ENCODE measurements around the gene EXOC4.

EXOC4 gene

GRCh38 chr7:133542209-133542780 lies 289.4 kb downstream of the EXOC4 start:
- Histone ChIP-seq H3K27me3 (replicated peaks in 2 of 5; ENCODE audit: control insufficient read depth in 4 of 5, insufficient read depth in 5 of 5, low read length in 4 of 5) (no peaks in the 10 kb centered on the region), H3K36me3 (ENCODE audit: control insufficient read depth in 4 of 4, insufficient read depth in 4 of 4, low read length in 3 of 4) (no peaks in the 10 kb centered on the region), H3K4me1 (ENCODE audit: control extremely low read depth in 1 of 4, control insufficient read depth in 4 of 4, insufficient read depth in 4 of 4, low read length in 3 of 4) (peaks cover 0 to 19% (median 6%) of the 10 kb centered on the region in 4 experiments), H3K27ac (ENCODE audit: insufficient read depth in 1 of 2, low read depth in 1 of 2, low read length in 2 of 2, poor library complexity in 1 of 2, severe bottlenecking in 2 of 2) (no peak overlapping the region), H3K9me3 (ENCODE audit: control extremely low read depth in 1 of 5, control insufficient read depth in 4 of 5, insufficient read depth in 2 of 5, low read depth in 1 of 5, low read length in 4 of 5) (peaks cover 0 to 1% (median 0%) of the 10 kb centered on the region in 5 experiments), H3K4me3 (ENCODE audit: control insufficient read depth in 1 of 7, extremely low read depth in 1 of 7, insufficient read depth in 4 of 7, low read depth in 2 of 7, low read length in 6 of 7) (no peak overlapping the region)
- POLR2A ChIA-PET, result no interaction called here
- no peak for DNase-seq
- CTCF ChIA-PET, result no interaction called here

GRCh38 chr7:133543657-133544056 lies 290.8 kb downstream of the EXOC4 start:
- H3K9me3 ChIP-seq (ENCODE audit: control extremely low read depth in 1 of 5, control insufficient read depth in 4 of 5, insufficient read depth in 2 of 5, low read depth in 1 of 5, low read length in 4 of 5), result no peaks in the 10 kb centered on the region
- H3K4me1 ChIP-seq (ENCODE audit: control extremely low read depth in 1 of 4, control insufficient read depth in 4 of 4, insufficient read depth in 4 of 4, low read length in 3 of 4), result peaks cover 0 to 19% (median 6%) of the 10 kb centered on the region in 4 experiments
- no peaks in the 10 kb centered on the region for H3K27me3 ChIP-seq (replicated peaks in 2 of 5; ENCODE audit: control insufficient read depth in 4 of 5, insufficient read depth in 5 of 5, low read length in 4 of 5)
- POLR2A ChIA-PET, result no interaction called here
- DNase-seq, result no peak
- no peaks in the 10 kb centered on the region for H3K36me3 ChIP-seq (ENCODE audit: control insufficient read depth in 4 of 4, insufficient read depth in 4 of 4, low read length in 3 of 4)
- CTCF ChIA-PET, result interaction anchor here (1.0 kb wide), 1 partner anchor 10 kb away, joined by 3 read pairs; no protein-coding TSS in a partner anchor
- H3K27ac ChIP-seq (ENCODE audit: insufficient read depth in 1 of 2, low read depth in 1 of 2, low read length in 2 of 2, poor library complexity in 1 of 2, severe bottlenecking in 2 of 2), result no peak overlapping the region
- 83% methylated on average over 3 of the region's 3 CpGs for WGBS (ENCODE audit: insufficient coverage)
- no peak overlapping the region for H3K4me3 ChIP-seq (ENCODE audit: control insufficient read depth in 1 of 7, extremely low read depth in 1 of 7, insufficient read depth in 4 of 7, low read depth in 2 of 7, low read length in 6 of 7)

- Histone ChIP-seq H3K4me1 (ENCODE audit: control extremely low read depth in 1 of 4, control insufficient read depth in 4 of 4, insufficient read depth in 4 of 4, low read length in 3 of 4) (peaks cover 0 to 7% (median 1%) of the 10 kb centered on the region in 4 experiments), H3K4me3 (ENCODE audit: control insufficient read depth in 1 of 7, extremely low read depth in 1 of 7, insufficient read depth in 4 of 7, low read depth in 2 of 7, low read length in 6 of 7) (no peak overlapping the region), H3K27me3 (replicated peaks in 2 of 5; ENCODE audit: control insufficient read depth in 4 of 5, insufficient read depth in 5 of 5, low read length in 4 of 5) (no peaks in the 10 kb centered on the region), H3K36me3 (ENCODE audit: control insufficient read depth in 4 of 4, insufficient read depth in 4 of 4, low read length in 3 of 4) (no peaks in the 10 kb centered on the region), H3K9me3 (ENCODE audit: control extremely low read depth in 1 of 5, control insufficient read depth in 4 of 5, insufficient read depth in 2 of 5, low read depth in 1 of 5, low read length in 4 of 5) (no peaks in the 10 kb centered on the region), H3K27ac (ENCODE audit: insufficient read depth in 1 of 2, low read depth in 1 of 2, low read length in 2 of 2, poor library complexity in 1 of 2, severe bottlenecking in 2 of 2) (no peak overlapping the region)
- WGBS (ENCODE audit: insufficient coverage), result no CpG with 5 or more reads among the region's 1 CpG
- POLR2A ChIA-PET, result no interaction called here
- CTCF ChIA-PET, result no interaction called here
- no peak for DNase-seq
Measured at GRCh38 chr7:133545618-133546017, 292.7 kb downstream of the EXOC4 start.

- Histone ChIP-seq H3K4me3 (ENCODE audit: control insufficient read depth in 1 of 7, extremely low read depth in 1 of 7, insufficient read depth in 4 of 7, low read depth in 2 of 7, low read length in 6 of 7) (no peak overlapping the region), H3K36me3 (ENCODE audit: control insufficient read depth in 4 of 4, insufficient read depth in 4 of 4, low read length in 3 of 4) (no peaks in the 10 kb centered on the region), H3K9me3 (ENCODE audit: control extremely low read depth in 1 of 5, control insufficient read depth in 4 of 5, insufficient read depth in 2 of 5, low read depth in 1 of 5, low read length in 4 of 5) (no peaks in the 10 kb centered on the region), H3K4me1 (ENCODE audit: control extremely low read depth in 1 of 4, control insufficient read depth in 4 of 4, insufficient read depth in 4 of 4, low read length in 3 of 4) (peaks cover 0 to 7% (median 1%) of the 10 kb centered on the region in 4 experiments), H3K27ac (ENCODE audit: insufficient read depth in 1 of 2, low read depth in 1 of 2, low read length in 2 of 2, poor library complexity in 1 of 2, severe bottlenecking in 2 of 2) (no peak overlapping the region), H3K27me3 (replicated peaks in 2 of 5; ENCODE audit: control insufficient read depth in 4 of 5, insufficient read depth in 5 of 5, low read length in 4 of 5) (no peaks in the 10 kb centered on the region)
- no peak for DNase-seq
- 96% methylated on average over 3 of the region's 4 CpGs for WGBS (ENCODE audit: insufficient coverage)
- ChIA-PET POLR2A (no interaction called here), CTCF (no interaction called here)
Measured at GRCh38 chr7:133547981-133548380, 295.1 kb downstream of the EXOC4 start.

- peaks cover 0 to 3% (median 0%) of the 10 kb centered on the region in 4 experiments for H3K4me1 ChIP-seq (ENCODE audit: control extremely low read depth in 1 of 4, control insufficient read depth in 4 of 4, insufficient read depth in 4 of 4, low read length in 3 of 4)
- no peak overlapping the region for H3K27ac ChIP-seq (ENCODE audit: insufficient read depth in 1 of 2, low read depth in 1 of 2, low read length in 2 of 2, poor library complexity in 1 of 2, severe bottlenecking in 2 of 2)
- no peak for DNase-seq
- no peaks in the 10 kb centered on the region for H3K9me3 ChIP-seq (ENCODE audit: control extremely low read depth in 1 of 5, control insufficient read depth in 4 of 5, insufficient read depth in 2 of 5, low read depth in 1 of 5, low read length in 4 of 5)
- no CpG with 5 or more reads among the region's 1 CpG for WGBS (ENCODE audit: insufficient coverage)
- H3K36me3 ChIP-seq (ENCODE audit: control insufficient read depth in 4 of 4, insufficient read depth in 4 of 4, low read length in 3 of 4), result no peaks in the 10 kb centered on the region
- POLR2A ChIA-PET, result no interaction called here
- CTCF ChIA-PET, result no interaction called here
- H3K27me3 ChIP-seq (replicated peaks in 2 of 5; ENCODE audit: control insufficient read depth in 4 of 5, insufficient read depth in 5 of 5, low read length in 4 of 5), result no peaks in the 10 kb centered on the region
- H3K4me3 ChIP-seq (ENCODE audit: control insufficient read depth in 1 of 7, extremely low read depth in 1 of 7, insufficient read depth in 4 of 7, low read depth in 2 of 7, low read length in 6 of 7), result no peak overlapping the region
Measured at GRCh38 chr7:133549633-133550032, 296.8 kb downstream of the EXOC4 start.

- CTCF ChIA-PET, result no interaction called here
Measured at GRCh38 chr7:133550145-133550544, 297.3 kb downstream of the EXOC4 start.

GRCh38 chr7:133550811-133551210 lies 297.9 kb downstream of the EXOC4 start:
- no peak for DNase-seq
- Histone ChIP-seq H3K27ac (ENCODE audit: insufficient read depth in 1 of 2, low read depth in 1 of 2, low read length in 2 of 2, poor library complexity in 1 of 2, severe bottlenecking in 2 of 2) (no peak overlapping the region), H3K9me3 (ENCODE audit: control extremely low read depth in 1 of 5, control insufficient read depth in 4 of 5, insufficient read depth in 2 of 5, low read depth in 1 of 5, low read length in 4 of 5) (no peaks in the 10 kb centered on the region), H3K36me3 (ENCODE audit: control insufficient read depth in 4 of 4, insufficient read depth in 4 of 4, low read length in 3 of 4) (no peaks in the 10 kb centered on the region), H3K27me3 (replicated peaks in 2 of 5; ENCODE audit: control insufficient read depth in 4 of 5, insufficient read depth in 5 of 5, low read length in 4 of 5) (no peaks in the 10 kb centered on the region), H3K4me3 (ENCODE audit: control insufficient read depth in 1 of 7, extremely low read depth in 1 of 7, insufficient read depth in 4 of 7, low read depth in 2 of 7, low read length in 6 of 7) (no peak overlapping the region), H3K4me1 (ENCODE audit: control extremely low read depth in 1 of 4, control insufficient read depth in 4 of 4, insufficient read depth in 4 of 4, low read length in 3 of 4) (no peaks in the 10 kb centered on the region)
- CTCF ChIA-PET, result no interaction called here
- 96% methylated on average over 3 of the region's 4 CpGs for WGBS (ENCODE audit: insufficient coverage)
- POLR2A ChIA-PET, result no interaction called here

More at GRCh38 chr7:133550145-133550544, 297.3 kb downstream of the EXOC4 start:
- H3K4me3 ChIP-seq (ENCODE audit: control insufficient read depth in 1 of 7, extremely low read depth in 1 of 7, insufficient read depth in 4 of 7, low read depth in 2 of 7, low read length in 6 of 7), result no peak overlapping the region
- H3K36me3 ChIP-seq (ENCODE audit: control insufficient read depth in 4 of 4, insufficient read depth in 4 of 4, low read length in 3 of 4), result no peaks in the 10 kb centered on the region
- no CpG with 5 or more reads among the region's 3 CpGs for WGBS (ENCODE audit: insufficient coverage)
- POLR2A ChIA-PET, result no interaction called here
- no peaks in the 10 kb centered on the region for H3K4me1 ChIP-seq (ENCODE audit: control extremely low read depth in 1 of 4, control insufficient read depth in 4 of 4, insufficient read depth in 4 of 4, low read length in 3 of 4)
- no peak for DNase-seq
- H3K9me3 ChIP-seq (ENCODE audit: control extremely low read depth in 1 of 5, control insufficient read depth in 4 of 5, insufficient read depth in 2 of 5, low read depth in 1 of 5, low read length in 4 of 5), result no peaks in the 10 kb centered on the region
- no peak overlapping the region for H3K27ac ChIP-seq (ENCODE audit: insufficient read depth in 1 of 2, low read depth in 1 of 2, low read length in 2 of 2, poor library complexity in 1 of 2, severe bottlenecking in 2 of 2)
- no peaks in the 10 kb centered on the region for H3K27me3 ChIP-seq (replicated peaks in 2 of 5; ENCODE audit: control insufficient read depth in 4 of 5, insufficient read depth in 5 of 5, low read length in 4 of 5)
